ENCODE results near the gene MCM7.
"Not testable (repeated sequence)": the region's sequence is repeated elsewhere in the genome, so short reads cannot be mapped to it uniquely, and the experiment has no call there.

Gene MCM7

DNA sequence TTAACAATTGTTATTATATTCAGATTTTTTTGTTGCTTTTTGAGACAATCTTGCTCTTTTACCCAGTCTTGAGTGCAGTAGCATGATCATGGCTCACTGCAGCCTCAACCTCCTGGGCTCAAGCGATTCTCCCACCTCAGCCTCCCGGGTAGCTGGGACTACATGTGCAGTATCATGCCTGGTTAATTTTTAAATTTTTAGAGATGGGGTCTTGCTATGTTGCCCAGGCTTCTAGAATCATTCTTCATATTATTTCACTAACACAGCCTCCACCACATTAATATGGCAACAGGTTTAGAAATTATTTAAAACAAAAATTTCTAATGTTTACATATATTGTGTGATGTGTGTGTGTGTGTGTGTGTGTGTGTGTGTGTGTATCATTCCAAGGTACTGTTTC, 46.1 kb upstream of the MCM7 start:
- Histone ChIP-seq H4K91ac (ENCODE audit: low read depth, low read length, poor library complexity) (no peak overlapping the region), H2AFZ (ENCODE audit: low read length) (no peak overlapping the region), H3K4me2 (ENCODE audit: insufficient read depth, low read length, poor library complexity, severe bottlenecking) (no peak overlapping the region), H3K79me1 (ENCODE audit: low read depth, low read length) (peaks cover 4% of the 10 kb centered on the region), H4K8ac (ENCODE audit: low read depth, low read length) (no peak overlapping the region), H3K23ac (ENCODE audit: low read depth, low read length, poor library complexity) (no peak overlapping the region), H3K4me3 (ENCODE audit: low read length in 2 of 2) (no peak overlapping the region), H3K4me1 (ENCODE audit: control insufficient read depth in 2 of 2, insufficient read depth in 1 of 2, low read depth in 1 of 2, low read length in 2 of 2) (peaks cover 0 to 9% of the 10 kb centered on the region in 2 donors), H2BK15ac (ENCODE audit: low read length) (no peak overlapping the region), H3K36me3 (replicated peaks in 1 of 2; ENCODE audit: control insufficient read depth in 2 of 2, insufficient read depth in 2 of 2, low read length in 2 of 2) (peaks cover 0 to 13% of the 10 kb centered on the region in 2 donors), H2BK5ac (ENCODE audit: low read length) (no peak overlapping the region), H2BK120ac (ENCODE audit: low read depth, low read length) (no peak overlapping the region), H3K27me3 (ENCODE audit: control insufficient read depth in 3 of 3, insufficient read depth in 3 of 3, low read depth in 1 of 3, low read length in 3 of 3) (no peaks in the 10 kb centered on the region), H3K4ac (ENCODE audit: low read length) (no peak overlapping the region), H3K9ac (ENCODE audit: low read depth, low read length, poor library complexity) (no peak overlapping the region), H3K14ac (ENCODE audit: low read length) (no peak overlapping the region), H3K9me3 (replicated peaks in 1 of 2; ENCODE audit: control insufficient read depth in 2 of 2, insufficient read depth in 1 of 2, low read depth in 1 of 2, low read length in 2 of 2) (no peaks in the 10 kb centered on the region), H2AK5ac (ENCODE audit: low read depth, low read length) (no peak overlapping the region), H3K27ac (replicated peaks; ENCODE audit: low read length) (no peak overlapping the region), H3K18ac (ENCODE audit: low read length) (no peak overlapping the region), H2BK12ac (ENCODE audit: low read length) (no peak overlapping the region)
- WGBS, 2 donors (ENCODE audit: extremely low coverage in 2 of 2, insufficient read length in 2 of 2, insufficient replicate concordance in 1 of 2): no CpG with 5 or more reads among the region's 2 CpGs
- DNase-seq (ENCODE audit: low spot score): no peak

DNA sequence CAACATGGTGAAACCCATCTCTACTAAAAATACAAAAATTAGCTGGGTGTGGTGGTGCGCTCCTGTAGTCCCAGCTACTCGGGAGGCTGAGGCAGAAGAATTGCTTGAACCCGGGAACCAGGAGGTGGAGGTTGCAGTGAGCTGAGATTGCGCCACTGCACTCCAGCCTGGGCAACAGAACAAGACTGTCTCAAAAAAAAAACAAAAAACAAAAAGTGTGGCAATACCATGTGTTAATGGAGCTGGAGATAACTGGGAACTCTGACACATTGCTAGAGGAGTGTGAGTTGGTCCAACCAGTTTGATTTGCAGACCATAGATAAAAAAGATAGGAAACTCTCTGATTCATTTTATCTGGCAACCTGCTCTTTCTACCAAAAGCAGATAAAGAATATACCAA, 45.2 kb upstream of the MCM7 start:
- not testable (repeated sequence) for H3K9ac ChIP-seq (ENCODE audit: low read depth, low read length, poor library complexity); H2BK5ac ChIP-seq (ENCODE audit: low read length); H3K4me2 ChIP-seq (ENCODE audit: insufficient read depth, low read length, poor library complexity, severe bottlenecking); H3K27me3 ChIP-seq (ENCODE audit: control insufficient read depth in 3 of 3, insufficient read depth in 3 of 3, low read depth in 1 of 3, low read length in 3 of 3); H3K79me1 ChIP-seq (ENCODE audit: low read depth, low read length); H3K4me1 ChIP-seq (ENCODE audit: control insufficient read depth in 2 of 2, insufficient read depth in 1 of 2, low read depth in 1 of 2, low read length in 2 of 2); H3K23ac ChIP-seq (ENCODE audit: low read depth, low read length, poor library complexity); H3K4me3 ChIP-seq (ENCODE audit: low read length in 2 of 2); H2BK12ac ChIP-seq (ENCODE audit: low read length); H3K27ac ChIP-seq (replicated peaks; ENCODE audit: low read length); H4K8ac ChIP-seq (ENCODE audit: low read depth, low read length); H3K4ac ChIP-seq (ENCODE audit: low read length); H3K14ac ChIP-seq (ENCODE audit: low read length); H3K36me3 ChIP-seq (replicated peaks in 1 of 2; ENCODE audit: control insufficient read depth in 2 of 2, insufficient read depth in 2 of 2, low read length in 2 of 2); H2BK15ac ChIP-seq (ENCODE audit: low read length); H4K91ac ChIP-seq (ENCODE audit: low read depth, low read length, poor library complexity); H3K9me3 ChIP-seq (replicated peaks in 1 of 2; ENCODE audit: control insufficient read depth in 2 of 2, insufficient read depth in 1 of 2, low read depth in 1 of 2, low read length in 2 of 2); H2BK120ac ChIP-seq (ENCODE audit: low read depth, low read length); DNase-seq (ENCODE audit: low spot score); H3K18ac ChIP-seq (ENCODE audit: low read length); H2AFZ ChIP-seq (ENCODE audit: low read length); H2AK5ac ChIP-seq (ENCODE audit: low read depth, low read length)
- no CpG with 5 or more reads among the region's 4 CpGs for WGBS, 2 donors (ENCODE audit: extremely low coverage in 2 of 2, insufficient read length in 2 of 2, insufficient replicate concordance in 1 of 2)

DNA sequence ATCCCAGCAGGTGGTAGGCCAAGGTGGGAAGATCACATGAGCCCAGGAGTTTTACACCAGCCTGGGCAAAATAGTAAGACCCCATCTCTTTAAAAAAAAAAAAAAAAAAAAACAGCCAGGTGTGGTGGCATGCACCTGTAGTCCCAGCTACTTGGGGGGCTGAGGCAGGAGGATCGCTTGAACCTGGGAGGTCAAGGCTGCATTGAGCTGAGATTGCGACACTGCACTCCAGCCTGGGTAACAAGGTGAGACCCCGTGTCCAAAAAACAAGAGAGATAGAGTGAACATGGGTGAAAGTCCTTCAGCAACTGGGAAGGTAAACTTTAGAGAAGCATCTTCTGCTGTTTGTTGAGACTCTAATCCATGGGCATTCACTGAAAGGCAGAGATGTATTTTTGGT, 41.3 kb upstream of the MCM7 start:
- Histone ChIP-seq H3K9ac (ENCODE audit: low read depth, low read length, poor library complexity) (no peak overlapping the region), H3K4me2 (ENCODE audit: insufficient read depth, low read length, poor library complexity, severe bottlenecking) (no peak overlapping the region), H2AK5ac (ENCODE audit: low read depth, low read length) (no peak overlapping the region), H3K14ac (ENCODE audit: low read length) (no peak overlapping the region), H3K9me3 (replicated peaks in 1 of 2; ENCODE audit: control insufficient read depth in 2 of 2, insufficient read depth in 1 of 2, low read depth in 1 of 2, low read length in 2 of 2) (no peaks in the 10 kb centered on the region), H4K91ac (ENCODE audit: low read depth, low read length, poor library complexity) (no peak overlapping the region), H2BK120ac (ENCODE audit: low read depth, low read length) (no peak overlapping the region), H3K79me1 (ENCODE audit: low read depth, low read length) (no peaks in the 10 kb centered on the region), H3K4ac (ENCODE audit: low read length) (no peak overlapping the region), H3K4me1 (ENCODE audit: control insufficient read depth in 2 of 2, insufficient read depth in 1 of 2, low read depth in 1 of 2, low read length in 2 of 2) (no peaks in the 10 kb centered on the region), H3K4me3 (ENCODE audit: low read length in 2 of 2) (no peak overlapping the region), H3K27ac (replicated peaks; ENCODE audit: low read length) (no peak overlapping the region), H2BK12ac (ENCODE audit: low read length) (no peak overlapping the region), H4K8ac (ENCODE audit: low read depth, low read length) (no peak overlapping the region), H2BK5ac (ENCODE audit: low read length) (no peak overlapping the region), H3K23ac (ENCODE audit: low read depth, low read length, poor library complexity) (no peak overlapping the region), H2AFZ (ENCODE audit: low read length) (no peak overlapping the region), H3K27me3 (ENCODE audit: control insufficient read depth in 3 of 3, insufficient read depth in 3 of 3, low read depth in 1 of 3, low read length in 3 of 3) (no peaks in the 10 kb centered on the region), H3K36me3 (replicated peaks in 1 of 2; ENCODE audit: control insufficient read depth in 2 of 2, insufficient read depth in 2 of 2, low read length in 2 of 2) (peaks cover 0 to 1% of the 10 kb centered on the region in 2 donors), H3K18ac (ENCODE audit: low read length) (no peak overlapping the region), H2BK15ac (ENCODE audit: low read length) (no peak overlapping the region)
- no CpG with 5 or more reads among the region's 3 CpGs for WGBS, 2 donors (ENCODE audit: extremely low coverage in 2 of 2, insufficient read length in 2 of 2, insufficient replicate concordance in 1 of 2)
- no peak for DNase-seq (ENCODE audit: low spot score)

DNA sequence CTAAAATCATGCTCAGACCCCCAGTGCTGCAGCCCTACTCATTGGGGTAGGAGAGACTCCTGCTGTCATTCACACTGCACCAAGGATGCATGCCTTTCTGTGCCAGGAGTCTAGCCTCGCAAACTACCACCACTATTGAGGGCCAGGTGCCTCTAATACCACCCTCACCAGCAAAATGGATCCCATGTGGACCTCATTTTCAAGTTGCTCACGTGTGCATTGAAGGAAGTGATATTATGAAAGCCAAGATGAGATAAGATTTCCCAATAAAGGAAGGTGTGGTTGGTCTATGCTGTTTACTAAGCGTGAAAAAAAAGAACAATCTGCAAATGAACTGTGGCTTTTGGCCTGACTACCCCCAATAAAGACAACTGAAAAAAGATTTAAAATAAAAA, 40.4 kb upstream of the MCM7 start:
- no peak overlapping the region for H3K9ac ChIP-seq (ENCODE audit: low read depth, low read length, poor library complexity)
- no peak overlapping the region for H2AK5ac ChIP-seq (ENCODE audit: low read depth, low read length)
- H3K27ac ChIP-seq (replicated peaks; ENCODE audit: low read length): no peak overlapping the region
- no peak overlapping the region for H3K4ac ChIP-seq (ENCODE audit: low read length)
- no peak overlapping the region for H3K4me3 ChIP-seq (ENCODE audit: low read length in 2 of 2)
- no peaks in the 10 kb centered on the region for H3K4me1 ChIP-seq (ENCODE audit: control insufficient read depth in 2 of 2, insufficient read depth in 1 of 2, low read depth in 1 of 2, low read length in 2 of 2)
- H4K8ac ChIP-seq (ENCODE audit: low read depth, low read length): no peak overlapping the region
- no peak overlapping the region for H2BK120ac ChIP-seq (ENCODE audit: low read depth, low read length)
- no peak overlapping the region for H3K4me2 ChIP-seq (ENCODE audit: insufficient read depth, low read length, poor library complexity, severe bottlenecking)
- no peak overlapping the region for H3K23ac ChIP-seq (ENCODE audit: low read depth, low read length, poor library complexity)
- H3K18ac ChIP-seq (ENCODE audit: low read length): no peak overlapping the region
- H3K27me3 ChIP-seq (ENCODE audit: control insufficient read depth in 3 of 3, insufficient read depth in 3 of 3, low read depth in 1 of 3, low read length in 3 of 3): no peaks in the 10 kb centered on the region
- H4K91ac ChIP-seq (ENCODE audit: low read depth, low read length, poor library complexity): no peak overlapping the region
- H3K79me1 ChIP-seq (ENCODE audit: low read depth, low read length): no peaks in the 10 kb centered on the region
- no peak overlapping the region for H2BK12ac ChIP-seq (ENCODE audit: low read length)
- no peak overlapping the region for H2BK15ac ChIP-seq (ENCODE audit: low read length)
- no peak overlapping the region for H2BK5ac ChIP-seq (ENCODE audit: low read length)
- no peaks in the 10 kb centered on the region for H3K9me3 ChIP-seq (replicated peaks in 1 of 2; ENCODE audit: control insufficient read depth in 2 of 2, insufficient read depth in 1 of 2, low read depth in 1 of 2, low read length in 2 of 2)
- H3K14ac ChIP-seq (ENCODE audit: low read length): no peak overlapping the region
- no peak for DNase-seq (ENCODE audit: low spot score)
- peaks cover 0 to 1% of the 10 kb centered on the region in 2 donors for H3K36me3 ChIP-seq (replicated peaks in 1 of 2; ENCODE audit: control insufficient read depth in 2 of 2, insufficient read depth in 2 of 2, low read length in 2 of 2)
- no peak overlapping the region for H2AFZ ChIP-seq (ENCODE audit: low read length)
- no CpG with 5 or more reads among the region's 3 CpGs for WGBS, 2 donors (ENCODE audit: extremely low coverage in 2 of 2, insufficient read length in 2 of 2, insufficient replicate concordance in 1 of 2)

All from neuronal stem cell (in vitro differentiated cells).